Activated naive CD8-positive, alpha-beta T cell treated with anti-CD3 and anti-CD28 coated beads, Interleukin-2, amount 50 U/mL, for 16 hours (primary cell): ENCODE measurements around the gene EGFL7.

ENCODE experiments used
- DNase-seq: peaks from one replicate; pipeline ENCODE4 v3.0.0-alpha.2; 2020; ENCODE audit warnings: low read depth, low spot score

EGFL7 gene

DNA sequence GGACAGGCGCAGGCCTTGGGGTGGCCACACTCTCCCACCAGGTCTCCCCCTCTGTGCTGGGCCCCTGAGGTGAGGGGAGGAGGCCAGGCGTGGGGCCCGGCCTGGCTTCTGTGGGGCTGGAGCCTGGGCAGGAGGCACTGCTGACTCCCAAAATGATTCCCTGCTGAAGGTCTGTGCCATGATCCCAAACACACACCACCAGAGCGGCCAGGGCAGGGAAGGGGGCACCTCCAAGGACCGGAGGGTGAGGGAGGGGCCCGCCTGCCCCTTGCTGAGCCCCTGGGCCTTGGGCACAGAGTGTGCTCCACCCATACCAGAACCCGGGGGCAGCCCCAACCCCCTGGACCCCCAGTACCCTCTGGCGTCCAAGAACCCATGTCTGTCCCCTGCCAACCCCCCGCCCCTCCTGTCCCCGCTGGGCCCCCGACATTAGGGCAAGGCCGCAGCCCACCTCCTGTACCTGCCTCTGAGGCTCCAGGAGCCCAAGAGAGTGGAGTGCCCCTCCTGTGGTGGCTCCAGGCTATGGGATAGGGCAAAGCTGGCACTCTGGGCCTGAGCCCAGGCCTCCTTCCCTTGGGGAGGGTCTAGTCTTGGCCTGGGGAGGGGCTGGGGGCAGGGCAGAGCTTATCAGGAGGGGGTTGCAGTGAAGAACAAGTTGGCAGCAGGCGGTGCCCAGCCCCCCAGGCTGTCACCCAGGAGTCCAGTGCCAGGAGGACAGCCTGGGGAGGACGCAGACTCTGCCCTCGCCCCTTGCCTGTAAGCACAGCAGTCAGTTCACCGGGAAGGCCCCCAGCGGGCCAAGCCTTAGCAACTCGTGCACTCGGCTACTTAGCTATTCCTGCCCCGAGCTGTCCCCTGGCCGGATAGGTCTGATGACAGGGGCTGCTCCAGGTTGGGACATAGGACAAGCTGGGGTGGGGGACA lies 2.6 kb upstream of the EGFL7 start:
- no peak for DNase-seq

DNA sequence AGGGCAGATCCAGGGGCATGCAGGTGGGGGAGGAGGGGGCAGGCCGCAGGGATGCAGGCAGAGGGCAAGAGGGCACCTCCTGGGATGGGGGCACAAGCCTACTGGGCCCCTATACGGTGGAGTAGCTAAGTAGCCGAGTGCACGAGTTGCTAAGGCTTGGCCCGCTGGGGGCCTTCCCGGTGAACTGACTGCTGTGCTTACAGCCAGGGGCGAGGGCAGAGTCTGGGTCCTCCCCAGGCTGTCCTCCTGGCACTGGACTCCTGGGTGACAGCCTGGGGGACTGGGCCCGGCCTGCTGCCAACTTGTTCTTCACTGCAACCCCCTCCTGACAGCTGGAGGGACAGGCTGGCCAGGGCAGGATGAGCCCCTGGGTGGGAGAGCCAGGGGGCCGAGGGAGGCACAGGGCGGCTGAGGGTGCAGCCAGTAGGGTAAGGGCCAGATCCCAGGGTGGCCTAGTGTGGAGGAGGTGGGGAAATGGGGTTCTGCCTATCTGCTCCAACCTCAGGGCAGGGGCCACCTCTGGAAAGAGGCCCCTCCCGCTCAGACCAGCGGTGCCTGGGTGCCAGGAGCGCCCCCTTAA lies 1.7 kb upstream of the EGFL7 start:
- no peak for DNase-seq

DNA sequence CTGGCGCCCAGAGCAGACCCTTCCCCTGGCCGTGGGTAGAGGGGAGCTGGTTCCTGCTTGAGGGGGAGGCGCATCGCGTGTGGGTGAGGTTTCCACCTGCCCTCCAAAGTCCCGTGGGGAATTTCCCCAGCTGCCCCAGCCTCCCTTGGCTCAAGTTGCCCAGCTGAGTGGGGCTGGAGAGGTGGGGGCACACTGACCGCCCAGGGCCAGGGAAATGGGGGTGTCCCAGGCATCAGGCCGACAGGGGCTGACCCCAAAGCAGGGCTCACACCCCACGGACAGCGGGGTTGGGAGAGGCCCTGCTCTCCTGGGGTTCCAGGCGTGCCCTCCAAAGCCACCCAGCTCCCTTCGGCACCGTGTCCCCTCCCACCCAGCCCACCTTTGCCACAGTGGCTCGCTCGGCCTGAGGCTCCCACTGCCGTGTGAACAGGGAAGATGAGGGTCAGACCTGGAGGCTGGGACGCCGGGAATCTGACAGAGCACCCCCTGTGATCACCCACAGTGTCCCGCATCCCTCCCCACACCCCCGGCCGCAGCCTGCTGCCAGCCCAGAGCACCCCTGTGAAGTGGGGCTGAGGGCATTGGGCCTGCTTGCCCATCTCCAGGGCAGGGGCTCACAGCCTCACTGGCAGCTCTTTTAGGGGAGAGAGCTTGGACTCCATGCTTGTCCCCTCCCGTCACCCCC lies 933 bp upstream of the EGFL7 start:
- no peak for DNase-seq

DNA sequence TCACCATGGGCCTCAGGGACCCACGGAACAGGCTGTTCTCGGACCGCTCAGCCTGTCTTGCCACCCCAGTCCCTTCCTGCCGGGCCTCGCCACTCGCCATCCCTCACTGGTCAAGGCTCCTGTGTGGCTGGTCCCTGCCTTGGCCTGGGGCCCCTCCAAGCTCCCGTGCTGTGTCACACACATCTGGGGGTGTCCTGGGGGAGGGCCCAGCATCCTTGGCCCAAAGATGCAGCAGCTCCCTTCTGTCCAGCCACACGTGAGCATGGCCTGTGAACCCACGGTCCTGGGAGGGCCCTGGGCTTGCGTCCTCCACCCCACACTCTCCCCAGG lies 425 bp upstream of the EGFL7 start:
- no peak for DNase-seq

DNA sequence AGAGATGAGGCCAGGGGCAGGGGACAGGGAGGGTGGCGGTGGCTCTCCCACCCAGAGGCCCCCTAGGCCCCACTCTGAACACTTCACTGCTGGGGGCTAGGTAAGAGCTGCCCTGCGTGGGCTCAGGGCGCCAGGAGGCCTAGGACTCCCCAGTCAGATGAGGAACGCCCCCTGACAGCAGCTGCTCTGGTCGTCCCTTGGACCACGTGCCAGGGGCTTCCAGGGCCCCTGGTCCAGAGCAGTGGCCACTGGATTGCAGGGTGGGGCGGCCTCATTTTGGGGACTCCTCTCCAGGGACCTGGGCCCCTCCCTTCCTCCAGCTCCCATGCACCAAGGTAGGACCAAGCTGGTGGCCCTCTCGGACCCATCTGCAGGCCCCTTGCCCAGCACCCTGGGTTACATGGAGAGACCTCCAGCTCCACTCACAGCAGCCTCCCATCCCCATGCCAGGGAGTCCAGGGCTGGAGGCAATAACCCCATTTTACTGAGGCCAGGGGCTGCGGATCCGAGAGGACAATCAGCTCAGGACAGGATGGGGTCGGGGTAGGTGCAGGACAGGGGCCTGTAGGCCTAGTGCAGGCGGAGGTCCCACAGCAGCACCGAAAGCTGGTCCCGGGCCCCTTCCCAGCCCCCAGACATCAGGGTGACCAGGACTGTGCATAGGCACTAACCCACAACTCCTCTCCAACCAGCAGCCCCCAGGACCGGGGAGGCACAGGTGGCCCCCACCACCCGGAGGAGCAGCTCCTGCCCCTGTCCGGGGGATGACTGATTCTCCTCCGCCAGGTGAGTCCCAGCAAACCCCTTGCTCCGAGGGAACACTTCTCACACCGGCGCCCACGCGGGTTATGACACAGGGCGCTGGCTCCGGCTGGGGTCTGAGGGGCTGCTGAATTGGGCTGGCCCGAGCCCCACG lies 1.5 kb downstream of the EGFL7 start:
- DNase-seq = no peak

DNA sequence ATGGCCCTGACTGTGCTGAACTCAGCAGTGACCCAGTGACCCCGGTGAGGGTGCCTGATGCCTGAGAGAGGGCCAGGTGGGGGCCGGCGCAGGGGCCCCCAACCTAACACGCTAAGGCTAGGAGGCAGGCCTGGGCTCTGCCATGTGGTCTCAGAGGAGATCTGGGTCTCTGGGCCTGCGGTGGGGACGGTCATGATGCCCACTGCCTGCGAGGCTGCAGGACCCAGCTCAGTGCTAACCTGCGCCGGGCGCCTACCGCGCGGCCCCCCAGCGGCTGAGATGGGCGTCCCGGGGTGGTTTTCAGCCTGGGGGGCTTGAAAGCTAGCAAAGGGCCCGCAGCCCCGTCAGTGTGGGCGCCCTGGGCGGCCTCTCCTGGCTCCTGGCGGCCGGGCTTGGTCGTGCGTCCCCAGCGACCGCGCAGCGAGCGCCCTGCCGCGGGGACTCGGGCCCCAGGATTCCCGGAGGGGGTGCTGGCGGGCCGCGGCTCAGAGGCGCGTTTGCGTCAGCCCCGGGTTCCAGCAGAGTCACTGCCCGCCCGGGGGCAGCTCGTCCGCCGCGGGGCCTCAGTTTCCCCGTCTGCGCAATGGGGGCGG lies 2.5 kb downstream of the EGFL7 start:
- no peak for DNase-seq

DNA sequence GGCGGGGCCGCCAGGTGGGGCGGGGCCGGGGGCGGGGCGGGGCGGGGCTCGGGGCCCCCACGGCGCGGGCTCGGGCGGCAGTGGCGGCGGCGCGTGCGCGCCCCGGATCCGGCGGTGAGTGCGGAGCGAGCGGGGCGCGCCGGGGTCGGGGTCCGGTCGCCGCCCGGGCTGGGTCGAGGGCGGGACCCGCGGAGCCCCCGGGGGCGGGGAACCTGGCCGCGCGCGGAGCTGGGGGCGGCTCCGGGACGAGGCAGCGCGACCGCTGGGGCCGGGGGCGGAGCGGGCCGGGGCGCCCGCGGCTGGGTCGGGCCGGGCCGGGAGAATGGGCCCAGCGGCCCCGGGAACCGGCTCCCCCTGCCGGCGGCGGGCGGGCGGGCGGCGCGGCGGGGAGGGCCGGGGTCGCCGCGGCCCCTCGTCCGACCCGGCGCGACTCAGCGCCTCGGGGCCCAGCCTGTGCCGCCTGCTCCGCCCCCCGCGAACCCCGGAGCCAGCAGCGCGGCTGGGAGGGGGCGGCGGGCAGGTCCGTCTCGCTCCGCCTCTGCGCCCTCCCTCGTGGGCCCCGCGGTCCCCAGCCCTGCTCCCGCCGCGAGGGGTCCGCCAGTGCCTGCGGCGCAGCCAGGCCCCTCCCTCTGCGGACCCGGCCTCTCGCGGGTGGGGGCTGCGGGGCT lies 3.1 kb downstream of the EGFL7 start:
- DNase-seq = no peak

DNA sequence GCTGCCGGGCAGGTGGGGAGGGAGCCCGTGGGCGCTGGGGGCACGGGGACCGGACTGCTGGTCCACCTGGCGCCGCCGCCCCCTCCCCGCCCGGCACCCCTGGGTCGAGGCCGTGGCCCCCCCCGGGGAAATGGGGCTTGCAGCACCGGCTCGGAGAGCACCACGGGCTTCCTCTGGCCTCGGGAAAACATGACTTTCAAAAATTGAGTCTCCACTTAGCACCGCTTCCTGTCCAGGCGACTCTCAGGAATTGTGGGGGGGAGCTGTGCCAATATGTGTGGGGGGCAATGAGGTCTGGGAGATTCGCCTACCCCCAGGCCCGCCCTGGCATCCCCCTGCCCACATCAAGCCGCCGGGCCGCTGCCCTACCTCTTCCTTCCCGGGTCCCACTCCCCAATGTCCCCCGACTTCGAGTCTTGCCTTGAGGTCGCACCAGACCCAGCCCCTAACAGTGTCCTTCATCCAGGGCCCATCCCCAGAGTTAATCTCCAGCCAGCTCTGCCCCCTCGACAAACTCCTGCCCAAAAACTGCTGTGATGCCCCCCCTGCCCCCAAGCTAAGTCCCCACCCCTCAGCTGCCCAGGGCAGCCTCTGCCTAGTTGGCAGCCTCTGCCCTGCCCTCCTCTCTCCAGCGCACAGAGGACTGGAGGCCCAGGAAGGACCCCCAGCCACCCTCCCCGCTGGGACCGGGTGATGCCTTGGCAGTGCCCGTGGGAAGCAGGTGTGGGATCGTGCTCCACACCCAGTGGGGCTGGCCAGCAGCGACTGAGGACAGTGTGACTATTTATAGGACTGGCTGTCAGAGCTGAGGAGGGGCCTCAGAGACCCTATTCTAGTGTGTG lies 3.9 kb downstream of the EGFL7 start:
- DNase-seq = no peak

DNA sequence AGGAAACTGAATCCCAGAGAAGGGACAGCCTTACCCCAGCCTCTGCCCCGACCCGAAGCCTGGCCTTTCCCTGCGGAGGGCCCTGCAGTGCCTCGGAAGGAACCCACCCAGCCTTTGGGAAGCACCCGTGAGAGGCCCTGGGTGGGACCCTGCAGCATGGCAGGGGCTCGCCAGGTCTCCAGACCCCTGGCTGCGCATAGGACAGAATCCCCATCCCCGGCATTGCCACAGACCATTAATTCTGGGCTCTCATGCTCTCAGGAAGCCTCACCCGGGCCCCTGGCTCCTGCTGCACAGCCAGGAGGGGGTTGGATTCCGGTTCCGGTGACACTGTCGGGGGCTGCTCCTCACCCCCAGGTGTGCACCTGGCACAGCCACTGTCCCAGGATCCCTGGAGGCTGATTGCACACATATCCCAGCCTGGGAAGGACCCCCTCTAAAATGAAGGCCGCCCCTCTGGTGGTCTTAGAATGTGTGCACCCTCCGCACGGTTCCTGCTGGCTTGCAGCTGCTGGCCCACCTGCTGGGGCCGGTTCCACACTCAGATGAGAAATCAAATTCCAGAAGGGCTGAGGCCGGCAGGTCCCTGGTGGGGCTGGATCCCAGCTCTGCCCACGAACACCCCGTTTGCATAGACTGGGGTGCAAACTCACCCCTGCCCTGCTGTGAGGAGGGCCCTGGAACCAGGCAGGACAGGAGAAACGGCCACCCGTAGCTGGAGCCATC lies 4.7 kb downstream of the EGFL7 start:
- no peak for DNase-seq

DNA sequence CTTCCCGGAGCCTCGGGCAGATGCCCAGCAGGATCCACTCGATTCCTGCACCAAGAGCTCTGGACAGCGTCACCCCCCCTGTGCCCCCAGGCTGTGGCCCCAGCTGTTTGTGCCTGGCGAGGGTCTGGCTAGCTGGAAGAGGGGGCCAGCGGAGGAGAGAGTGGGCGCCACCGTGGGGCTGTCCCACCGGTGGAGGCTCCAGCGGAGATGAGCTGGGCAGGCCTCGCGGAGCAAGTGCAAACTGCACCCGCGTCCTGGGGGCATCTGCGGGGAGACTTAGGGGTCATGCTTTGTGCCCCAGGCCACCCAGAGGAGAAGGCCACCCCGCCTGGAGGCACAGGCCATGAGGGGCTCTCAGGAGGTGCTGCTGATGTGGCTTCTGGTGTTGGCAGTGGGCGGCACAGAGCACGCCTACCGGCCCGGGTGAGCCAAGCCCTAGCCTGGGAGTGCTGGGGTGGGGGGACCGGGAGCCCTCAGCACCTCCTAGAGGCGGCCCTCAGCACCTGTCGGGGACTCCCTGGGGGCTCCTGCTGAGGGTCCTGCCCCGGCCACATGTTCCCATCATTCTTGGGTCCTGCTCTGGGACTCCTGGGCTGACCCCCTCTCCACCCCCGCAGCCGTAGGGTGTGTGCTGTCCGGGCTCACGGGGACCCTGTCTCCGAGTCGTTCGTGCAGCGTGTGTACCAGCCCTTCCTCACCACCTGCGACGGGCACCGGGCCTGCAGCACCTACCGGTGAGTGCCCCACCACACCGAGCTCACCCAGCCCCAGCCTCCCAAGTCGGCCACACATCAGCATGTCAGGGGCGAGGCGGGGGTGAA lies 5.4 kb downstream of the EGFL7 start:
- DNase-seq = no peak

DNA sequence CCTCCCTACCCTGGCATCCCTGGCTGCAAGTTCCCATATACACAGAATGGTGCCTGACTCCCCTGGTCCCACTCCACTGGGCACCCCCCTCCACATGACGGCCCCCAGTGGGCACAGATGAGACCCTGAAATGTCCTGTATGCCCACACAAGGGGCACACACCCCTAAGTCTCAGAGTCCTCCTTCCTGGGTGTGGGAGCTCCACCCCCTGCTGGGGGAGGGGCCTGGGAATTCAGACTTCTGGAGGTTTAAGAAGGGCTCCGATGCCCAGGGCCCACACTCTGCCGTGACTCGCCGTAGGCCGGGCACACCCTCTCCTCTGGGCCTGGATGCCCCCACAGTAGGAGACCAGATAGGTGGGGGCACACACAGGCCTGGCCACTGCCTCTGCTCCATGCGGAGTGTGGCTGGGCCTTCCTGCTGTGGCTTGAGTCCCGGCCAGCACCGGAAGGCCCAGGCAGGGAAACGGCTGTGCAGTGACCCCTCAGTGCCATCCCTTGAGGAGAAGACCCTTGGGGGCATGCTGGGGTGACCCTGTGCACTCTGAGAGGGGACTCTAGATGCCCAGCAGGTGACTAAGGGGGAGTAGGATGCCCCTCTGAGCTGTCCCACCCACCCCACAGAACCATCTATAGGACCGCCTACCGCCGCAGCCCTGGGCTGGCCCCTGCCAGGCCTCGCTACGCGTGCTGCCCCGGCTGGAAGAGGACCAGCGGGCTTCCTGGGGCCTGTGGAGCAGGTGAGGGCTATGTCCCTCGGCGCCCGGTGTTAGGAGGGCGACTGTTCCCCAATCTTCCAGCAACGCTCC lies 6.5 kb downstream of the EGFL7 start:
- DNase-seq = no peak

DNA sequence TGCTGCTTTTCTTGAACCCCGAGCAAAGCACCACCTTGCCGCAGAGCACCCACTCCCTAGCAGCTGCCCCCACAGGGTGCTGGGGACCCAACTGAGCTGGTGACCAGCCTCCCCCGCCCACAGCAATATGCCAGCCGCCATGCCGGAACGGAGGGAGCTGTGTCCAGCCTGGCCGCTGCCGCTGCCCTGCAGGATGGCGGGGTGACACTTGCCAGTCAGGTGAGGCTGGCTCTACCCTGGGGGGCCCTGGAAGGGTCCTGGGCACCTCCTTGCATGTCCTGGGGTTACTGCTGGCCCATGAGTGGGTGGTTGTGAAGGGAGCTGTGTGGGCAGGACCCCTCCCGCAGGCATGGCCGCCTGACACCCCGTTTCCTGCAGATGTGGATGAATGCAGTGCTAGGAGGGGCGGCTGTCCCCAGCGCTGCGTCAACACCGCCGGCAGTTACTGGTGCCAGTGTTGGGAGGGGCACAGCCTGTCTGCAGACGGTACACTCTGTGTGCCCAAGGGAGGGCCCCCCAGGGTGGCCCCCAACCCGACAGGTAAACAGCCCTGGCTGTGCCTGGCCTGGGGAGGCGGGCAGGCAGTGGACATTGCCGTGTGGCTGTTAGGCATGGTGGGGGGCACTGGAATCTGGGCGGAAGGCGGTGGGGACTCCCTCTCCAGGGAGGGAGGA lies 7.2 kb downstream of the EGFL7 start:
- DNase-seq = no peak

DNA sequence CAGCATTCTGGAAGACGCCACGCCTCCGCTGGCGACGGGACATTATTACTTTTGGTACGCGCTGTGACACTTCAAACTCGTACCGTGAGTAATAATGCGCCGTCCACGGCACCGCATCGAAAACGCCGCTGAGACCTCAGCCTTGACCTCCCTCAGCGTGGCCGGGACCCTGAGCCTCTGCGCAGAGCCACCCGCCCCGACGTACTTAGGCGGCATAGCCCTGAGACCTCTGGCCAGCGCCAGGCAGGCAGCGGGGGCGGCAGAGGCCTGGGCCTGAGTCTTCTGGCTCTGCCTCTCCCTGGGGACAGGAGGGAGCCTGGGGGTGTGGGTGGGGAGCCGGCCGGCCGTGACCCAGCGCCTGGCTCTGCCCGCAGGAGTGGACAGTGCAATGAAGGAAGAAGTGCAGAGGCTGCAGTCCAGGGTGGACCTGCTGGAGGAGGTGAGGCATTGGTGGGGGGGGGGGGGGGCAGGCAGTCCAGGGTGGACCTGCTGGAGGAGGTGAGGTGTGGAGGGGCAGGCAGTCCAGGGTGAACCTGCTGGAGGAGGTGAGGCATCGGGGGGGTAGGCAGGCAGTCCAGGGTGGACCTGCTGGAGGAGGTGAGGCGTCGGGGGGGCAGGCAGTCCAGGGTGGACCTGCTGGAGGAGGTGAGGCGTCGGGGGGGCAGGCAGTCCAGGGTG lies 8.0 kb downstream of the EGFL7 start:
- DNase-seq = no peak

DNA sequence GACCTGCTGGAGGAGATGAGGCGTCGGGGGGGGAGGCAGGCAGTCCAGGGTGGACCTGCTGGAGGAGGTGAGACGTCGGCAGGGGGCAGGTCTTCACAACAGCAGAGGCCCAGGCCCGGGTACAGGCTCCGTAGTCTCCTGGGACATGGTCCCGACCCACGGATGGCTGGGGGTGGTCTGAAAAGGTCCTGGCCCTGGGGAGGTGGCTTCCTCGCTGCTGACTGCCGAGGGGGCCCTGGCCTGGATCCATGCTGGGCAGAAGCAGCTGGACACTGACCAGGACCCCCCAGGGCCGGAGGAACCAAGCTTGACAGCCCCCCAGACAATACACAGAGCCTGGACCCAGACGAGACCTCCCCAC lies 8.5 kb downstream of the EGFL7 start:
- DNase-seq = no peak

DNA sequence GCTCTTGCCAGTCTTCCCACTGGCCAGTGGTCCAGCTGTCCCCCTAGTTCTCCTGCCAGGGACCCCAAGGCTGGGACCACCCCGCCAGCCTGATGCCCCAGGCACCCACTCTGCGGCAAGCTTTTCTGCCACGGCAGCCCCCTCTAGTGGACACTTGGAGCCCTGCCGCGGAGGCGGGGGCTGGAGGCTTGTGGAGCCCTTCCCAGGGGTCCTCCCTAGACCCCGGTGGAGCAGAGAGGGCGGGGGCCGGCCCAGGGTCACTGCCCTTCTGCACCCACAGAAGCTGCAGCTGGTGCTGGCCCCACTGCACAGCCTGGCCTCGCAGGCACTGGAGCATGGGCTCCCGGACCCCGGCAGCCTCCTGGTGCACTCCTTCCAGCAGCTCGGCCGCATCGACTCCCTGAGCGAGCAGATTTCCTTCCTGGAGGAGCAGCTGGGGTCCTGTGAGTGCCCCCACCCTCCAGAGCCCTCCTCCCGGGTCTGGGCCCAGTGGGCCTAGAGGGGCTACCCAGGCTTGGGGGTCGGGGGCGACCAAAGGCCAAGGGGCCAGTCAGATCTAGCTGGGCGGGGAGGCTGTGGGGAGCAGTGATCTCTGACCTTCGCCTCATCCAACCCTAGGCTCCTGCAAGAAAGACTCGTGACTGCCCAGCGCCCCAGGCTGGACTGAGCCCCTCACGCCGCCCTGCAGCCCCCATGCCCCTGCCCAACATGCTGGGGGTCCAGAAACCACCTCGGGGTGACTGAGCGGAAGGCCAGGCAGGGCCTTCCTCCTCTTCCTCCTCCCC lies 9.1 kb downstream of the EGFL7 start:
- DNase-seq = no peak
